Brain microvascular endothelial cell (primary cell): ENCODE measurements around the gene PARVB.
A peak's percentile ranks its signal among the peaks of the same experiment; 100 is the strongest.

ENCODE experiments used
- DNase-seq: peaks from one replicate; pipeline ENCODE4 v3.0.0-alpha.2; 2020
- H3K27ac ChIP-seq: fragments of 250-450 bp; sonication (Bioruptor Pico); 2 replicates; pipeline ENCODE4 v1.5.1; 2020; ENCODE audit warnings: mild to moderate bottlenecking, moderate library complexity
- H3K27me3 ChIP-seq: fragments of 250-450 bp; sonication (Bioruptor Pico); replicated peaks from 2 replicates; pipeline ENCODE4 v1.5.1; 2020; ENCODE audit warnings: mild to moderate bottlenecking
- H3K36me3 ChIP-seq: fragments of 250-450 bp; sonication (Bioruptor Pico); replicated peaks from 2 replicates; pipeline ENCODE4 v1.5.1; 2020; ENCODE audit warnings: mild to moderate bottlenecking
- H3K4me3 ChIP-seq: 2 replicates; pipeline ENCODE4 v1.5.1; 2011; ENCODE audit warnings: low read depth, mild to moderate bottlenecking, control low read depth, low read length, moderate library complexity
- CTCF ChIP-seq: IDR thresholded peaks from 2 replicates; pipeline ENCODE4 v1.5.1; 2011; ENCODE audit warnings: low read depth, mild to moderate bottlenecking, moderate library complexity, low read length, control low read depth, inconsistent platforms; ENCODE audit errors: missing control alignments
- in situ Hi-C: cut with HindIII; loops from 2 replicates; pipeline ENCODE4 v1.10.0; 2017; ENCODE audit warnings: low sequenced_read_pairs, low pct_ligation_motif_present

The PARVB gene, protein sequence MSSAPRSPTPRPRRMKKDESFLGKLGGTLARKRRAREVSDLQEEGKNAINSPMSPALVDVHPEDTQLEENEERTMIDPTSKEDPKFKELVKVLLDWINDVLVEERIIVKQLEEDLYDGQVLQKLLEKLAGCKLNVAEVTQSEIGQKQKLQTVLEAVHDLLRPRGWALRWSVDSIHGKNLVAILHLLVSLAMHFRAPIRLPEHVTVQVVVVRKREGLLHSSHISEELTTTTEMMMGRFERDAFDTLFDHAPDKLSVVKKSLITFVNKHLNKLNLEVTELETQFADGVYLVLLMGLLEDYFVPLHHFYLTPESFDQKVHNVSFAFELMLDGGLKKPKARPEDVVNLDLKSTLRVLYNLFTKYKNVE

GRCh38 chr22:44024288-44024921 lies at the start of gene PARVB:
PARVB (plus strand) TSS chr22:44024302; CDS start chr22:44024340, 38 bp downstream.
- Histone ChIP-seq H3K27me3 (no peaks in the 10 kb centered on the region), H3K4me3 (peak within 1 kb of the TSS; percentile 62), H3K36me3 (no peaks in the 10 kb centered on the region), H3K27ac (peak within 1 kb of the TSS; percentile 87)
- no peak for TF ChIP-seq CTCF
- in situ Hi-C loops: no loop called here
- no peak for DNase-seq

- no peak for DNase-seq
- peaks cover 67% of the 10 kb centered on the region for H3K36me3 ChIP-seq
- in situ Hi-C loops: loop anchor here (25.0 kb wide), 1 partner anchor 112 kb away; no protein-coding TSS in a partner anchor
- no peaks in the 10 kb centered on the region for H3K27me3 ChIP-seq
- no peak overlapping the region for H3K4me3 ChIP-seq
- H3K27ac ChIP-seq: no peak overlapping the region
- no peak for TF ChIP-seq CTCF
Observed at GRCh38 chr22:43975041-43975440, 49.1 kb upstream of the PARVB start.

DNA sequence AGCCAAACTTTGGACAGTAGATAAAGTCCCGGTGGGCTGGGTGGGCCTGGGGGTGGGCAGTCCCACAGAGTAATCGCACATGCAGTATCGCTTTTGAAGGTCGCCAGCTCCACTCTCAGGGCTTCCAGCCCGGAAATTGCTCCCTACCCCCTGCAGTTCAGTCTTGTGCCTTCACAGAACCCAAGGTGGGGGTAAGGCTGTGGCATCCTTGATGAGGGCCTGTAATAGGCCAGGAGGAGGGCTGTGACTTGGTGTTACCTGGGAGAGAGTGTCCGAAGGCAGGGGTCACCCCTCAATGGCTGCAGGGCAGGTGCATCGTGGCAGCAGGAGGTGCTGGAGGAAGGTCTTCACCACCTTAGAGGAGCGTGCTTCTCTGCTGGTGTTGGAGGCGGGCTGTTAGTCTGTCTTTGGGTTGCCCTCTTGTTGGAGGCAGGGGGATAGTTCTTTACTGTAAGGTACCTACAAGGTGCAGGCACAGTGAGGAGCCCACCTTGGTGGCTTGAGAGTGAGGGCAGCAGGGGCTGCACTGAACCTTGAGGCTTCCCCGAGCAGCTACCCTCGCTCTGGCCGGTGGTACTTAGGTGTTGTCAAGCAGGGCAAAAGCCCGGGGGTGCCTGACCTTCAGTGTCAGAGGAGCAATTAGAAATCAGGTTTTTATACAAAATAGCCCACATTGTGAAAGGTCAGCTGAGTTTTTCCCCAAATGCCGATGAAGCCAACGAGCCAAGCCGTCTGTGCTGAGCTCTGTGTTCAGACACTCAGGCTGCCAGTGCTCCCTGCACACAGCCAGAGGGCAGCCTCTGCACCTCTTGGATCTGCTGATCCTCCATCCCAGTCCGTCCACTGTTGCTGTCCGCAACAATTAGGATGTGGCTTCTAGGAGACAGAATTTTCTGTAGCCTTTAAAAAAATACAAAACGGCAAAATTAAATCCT lies 47.0 kb upstream of the PARVB start:
- no peak for TF ChIP-seq CTCF
- DNase-seq: no peak
- Histone ChIP-seq H3K4me3 (no peak overlapping the region), H3K36me3 (peaks cover 65% of the 10 kb centered on the region), H3K27me3 (no peaks in the 10 kb centered on the region), H3K27ac (no peak overlapping the region)
- in situ Hi-C loops: loop anchor here (25.0 kb wide), 1 partner anchor 110 kb away; no protein-coding TSS in a partner anchor

GRCh38 chr22:43978558-43978957 lies 45.5 kb upstream of the PARVB start:
- Histone ChIP-seq H3K27me3 (no peaks in the 10 kb centered on the region), H3K4me3 (no peak overlapping the region), H3K36me3 (peaks cover 55% of the 10 kb centered on the region), H3K27ac (no peak overlapping the region)
- DNase-seq: no peak
- TF ChIP-seq CTCF: no peak
- in situ Hi-C loops: loop anchor here (25.0 kb wide), 1 partner anchor 109 kb away; no protein-coding TSS in a partner anchor

GRCh38 chr22:43980579-43980978 lies 43.5 kb upstream of the PARVB start:
- H3K4me3 ChIP-seq: no peak overlapping the region
- H3K36me3 ChIP-seq: peaks cover 56% of the 10 kb centered on the region
- no peak for TF ChIP-seq CTCF
- in situ Hi-C loops: loop anchor here (25.0 kb wide), 1 partner anchor 107 kb away; no protein-coding TSS in a partner anchor
- no peaks in the 10 kb centered on the region for H3K27me3 ChIP-seq
- no peak overlapping the region for H3K27ac ChIP-seq
- no peak for DNase-seq
